B cell (primary cell): ENCODE measurements around the gene CLEC4E.
"Not testable (repeated sequence)": the region's sequence is repeated elsewhere in the genome, so short reads cannot be mapped to it uniquely, and the experiment has no call there.

Experiments used
- EZH2 ChIP-seq: IDR thresholded peaks from 2 replicates; pipeline ENCODE4 v1.6.1; 2012; ENCODE audit warnings: borderline replicate concordance, low read depth, mild to moderate bottlenecking, moderate library complexity, low read length; ENCODE audit not compliant: insufficient read depth, poor library complexity, severe bottlenecking
- TF ChIP-seq, protein P1 (sequence below): fragments of 200-600 bp; IDR thresholded peaks from one replicate; pipeline ENCODE4 v1.8.0; 2022; ENCODE audit warnings: antibody characterized with exemption, mild to moderate bottlenecking

DNA sequence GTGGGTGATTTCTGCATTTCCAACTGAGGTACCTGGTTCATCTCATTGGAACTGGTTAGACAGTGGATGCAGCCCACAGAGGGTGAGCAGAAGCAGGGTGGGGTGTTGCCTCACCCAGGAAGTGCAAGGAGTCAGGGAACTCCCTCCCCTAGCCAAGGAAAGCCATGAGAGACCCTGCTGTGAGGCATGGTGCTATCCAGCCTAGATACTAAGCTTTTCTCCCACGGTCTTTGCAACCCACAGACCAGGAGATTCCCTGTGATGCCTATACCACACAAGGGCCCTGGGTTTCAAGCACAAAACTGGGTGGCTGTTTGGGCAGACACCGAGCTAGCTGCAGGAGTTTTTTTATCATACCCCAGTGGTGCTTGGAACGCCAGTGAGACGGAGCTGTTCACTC is 45.0 kb downstream of the CLEC4E start:
- TF ChIP-seq, protein P1, sequence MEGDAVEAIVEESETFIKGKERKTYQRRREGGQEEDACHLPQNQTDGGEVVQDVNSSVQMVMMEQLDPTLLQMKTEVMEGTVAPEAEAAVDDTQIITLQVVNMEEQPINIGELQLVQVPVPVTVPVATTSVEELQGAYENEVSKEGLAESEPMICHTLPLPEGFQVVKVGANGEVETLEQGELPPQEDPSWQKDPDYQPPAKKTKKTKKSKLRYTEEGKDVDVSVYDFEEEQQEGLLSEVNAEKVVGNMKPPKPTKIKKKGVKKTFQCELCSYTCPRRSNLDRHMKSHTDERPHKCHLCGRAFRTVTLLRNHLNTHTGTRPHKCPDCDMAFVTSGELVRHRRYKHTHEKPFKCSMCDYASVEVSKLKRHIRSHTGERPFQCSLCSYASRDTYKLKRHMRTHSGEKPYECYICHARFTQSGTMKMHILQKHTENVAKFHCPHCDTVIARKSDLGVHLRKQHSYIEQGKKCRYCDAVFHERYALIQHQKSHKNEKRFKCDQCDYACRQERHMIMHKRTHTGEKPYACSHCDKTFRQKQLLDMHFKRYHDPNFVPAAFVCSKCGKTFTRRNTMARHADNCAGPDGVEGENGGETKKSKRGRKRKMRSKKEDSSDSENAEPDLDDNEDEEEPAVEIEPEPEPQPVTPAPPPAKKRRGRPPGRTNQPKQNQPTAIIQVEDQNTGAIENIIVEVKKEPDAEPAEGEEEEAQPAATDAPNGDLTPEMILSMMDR = not testable (repeated sequence)
- not testable (repeated sequence) for TF ChIP-seq EZH2
